HEK293T (cell line): Measurements from ENCODE around the gene PHC2.

Source experiments
- ARNT ChIP-seq: fragments of 450-650 bp; IDR thresholded peaks from 2 replicates; pipeline ENCODE4 v1.6.1; 2017; ENCODE audit warnings: mild to moderate bottlenecking
- BHLHE40 ChIP-seq: fragments of 450-650 bp; IDR thresholded peaks from 2 replicates; pipeline ENCODE4 v1.6.1; 2016; ENCODE audit warnings: mild to moderate bottlenecking, moderate library complexity, borderline replicate concordance
- ELF4 ChIP-seq: fragments of 450-650 bp; IDR thresholded peaks from 2 replicates; pipeline ENCODE4 v1.6.1; 2017; ENCODE audit warnings: antibody characterized with exemption
- FOXA1 ChIP-seq: fragments of 450-650 bp; IDR thresholded peaks from 2 replicates; pipeline ENCODE4 v1.6.1; 2016; ENCODE audit warnings: mild to moderate bottlenecking
- FOXK2 ChIP-seq: fragments of 450-650 bp; IDR thresholded peaks from 2 replicates; pipeline ENCODE4 v1.6.1; 2016; ENCODE audit warnings: mild to moderate bottlenecking
- FOXM1 ChIP-seq: fragments of 450-650 bp; IDR thresholded peaks from 2 replicates; pipeline ENCODE4 v1.6.1; 2017; ENCODE audit warnings: mild to moderate bottlenecking, borderline replicate concordance
- NFRKB ChIP-seq: fragments of 450-650 bp; IDR thresholded peaks from 2 replicates; pipeline ENCODE4 v1.6.1; 2016; ENCODE audit warnings: mild to moderate bottlenecking, moderate library complexity
- SP1 ChIP-seq: fragments of 450-650 bp; IDR thresholded peaks from 2 replicates; pipeline ENCODE4 v1.6.1; 2017
- SUZ12 ChIP-seq: fragments of 450-650 bp; IDR thresholded peaks from 2 replicates; pipeline ENCODE4 v1.6.1; 2016; ENCODE audit warnings: mild to moderate bottlenecking
- TARDBP ChIP-seq: fragments of 450-650 bp; IDR thresholded peaks from 2 replicates; pipeline ENCODE4 v1.6.1; 2016

- no peak for TF ChIP-seq FOXK2
- TF ChIP-seq BHLHE40: no peak
- no peak for TF ChIP-seq SP1
- TF ChIP-seq FOXM1: no peak
- no peak for TF ChIP-seq ELF4
- TF ChIP-seq NFRKB: no peak
- no peak for TF ChIP-seq ARNT
- no peak for TF ChIP-seq FOXA1
- TF ChIP-seq TARDBP: no peak
- no peak for TF ChIP-seq SUZ12
Measured at GRCh38 chr1:33273961-33274371, 156.9 kb downstream of the PHC2 start.
